Keratinocyte (primary cell): ENCODE data around the gene FBLN1.

ENCODE experiments used
- CTCF ChIP-seq, 3 experiments: IDR thresholded peaks in 1 of 3; conservative IDR thresholded peaks in 1 of 3; optimal IDR thresholded peaks in 1 of 3; 2 replicates in 2 of 3; 3 replicates in 1 of 3; pipeline versions ENCODE3 to v1.5.1; 2011; ENCODE audit warnings: low read length in 3 of 3, mild to moderate bottlenecking in 3 of 3, moderate library complexity in 2 of 3, control low read depth in 1 of 3, inconsistent platforms in 1 of 3; ENCODE audit not compliant: insufficient read depth in 2 of 3; ENCODE audit errors: extremely low read depth in 1 of 3
- EZH2 ChIP-seq: IDR thresholded peaks from one replicate; pipeline ENCODE4 v1.6.1; 2012; ENCODE audit warnings: inconsistent platforms, mild to moderate bottlenecking, low read length, moderate library complexity

- TF ChIP-seq CTCF (optimal IDR thresholded peaks at IDR 0.05 in 1 of 3, IDR thresholded peaks at IDR 0.05 in 1 of 3, conservative IDR thresholded peaks at IDR 0.05 in 1 of 3; ENCODE audit: extremely low read depth in 1 of 3, insufficient read depth in 2 of 3, low read length in 3 of 3) = no peak
- no peak for TF ChIP-seq EZH2
Observed at GRCh38 chr22:45541382-45541979, 38.8 kb downstream of the FBLN1 start.
